HFF-Myc (cell line): ENCODE measurements around the gene C8A.

Experiments
- DNase-seq: peaks from one replicate; pipeline ENCODE4 v3.0.0-alpha.2; 2011; ENCODE audit warnings: low read depth; ENCODE audit errors: extremely low read depth
- H3K4me3 ChIP-seq: replicated peaks from 2 replicates; pipeline ENCODE4 v1.5.1; 2011; ENCODE audit warnings: low read depth, mild to moderate bottlenecking, control low read depth, low read length
- TF ChIP-seq, protein P1 (sequence below): IDR thresholded peaks from 2 replicates; pipeline ENCODE4 v1.5.1; 2012; ENCODE audit warnings: mild to moderate bottlenecking, low read depth, low read length, control low read depth; ENCODE audit errors: missing control alignments

The C8A gene

DNA sequence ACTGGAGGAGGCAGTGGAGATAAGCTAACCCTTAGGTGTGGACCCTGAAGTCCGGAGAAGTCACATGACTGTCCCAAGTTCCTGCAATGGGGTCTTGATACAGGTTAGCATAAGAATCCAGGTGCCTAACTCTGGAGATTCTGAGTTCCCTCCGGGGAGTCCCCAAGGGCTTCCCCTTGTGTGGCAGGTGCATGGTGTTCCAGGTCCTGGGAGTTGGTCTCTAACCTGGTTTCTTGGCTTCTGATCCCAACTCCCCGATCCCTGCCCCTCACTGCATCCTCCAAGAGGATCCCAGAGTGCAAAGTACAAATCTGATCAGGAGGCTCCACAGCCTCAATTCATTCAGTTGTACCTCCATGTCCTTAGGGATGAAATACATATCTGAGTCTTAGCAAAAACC is 9.3 kb upstream of the C8A start:
- DNase-seq = no peak
- TF ChIP-seq, protein P1, sequence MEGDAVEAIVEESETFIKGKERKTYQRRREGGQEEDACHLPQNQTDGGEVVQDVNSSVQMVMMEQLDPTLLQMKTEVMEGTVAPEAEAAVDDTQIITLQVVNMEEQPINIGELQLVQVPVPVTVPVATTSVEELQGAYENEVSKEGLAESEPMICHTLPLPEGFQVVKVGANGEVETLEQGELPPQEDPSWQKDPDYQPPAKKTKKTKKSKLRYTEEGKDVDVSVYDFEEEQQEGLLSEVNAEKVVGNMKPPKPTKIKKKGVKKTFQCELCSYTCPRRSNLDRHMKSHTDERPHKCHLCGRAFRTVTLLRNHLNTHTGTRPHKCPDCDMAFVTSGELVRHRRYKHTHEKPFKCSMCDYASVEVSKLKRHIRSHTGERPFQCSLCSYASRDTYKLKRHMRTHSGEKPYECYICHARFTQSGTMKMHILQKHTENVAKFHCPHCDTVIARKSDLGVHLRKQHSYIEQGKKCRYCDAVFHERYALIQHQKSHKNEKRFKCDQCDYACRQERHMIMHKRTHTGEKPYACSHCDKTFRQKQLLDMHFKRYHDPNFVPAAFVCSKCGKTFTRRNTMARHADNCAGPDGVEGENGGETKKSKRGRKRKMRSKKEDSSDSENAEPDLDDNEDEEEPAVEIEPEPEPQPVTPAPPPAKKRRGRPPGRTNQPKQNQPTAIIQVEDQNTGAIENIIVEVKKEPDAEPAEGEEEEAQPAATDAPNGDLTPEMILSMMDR = no peak

GRCh38 chr1:56849750-56850149 is 4.8 kb upstream of the C8A start:
- DNase-seq = no peak
- TF ChIP-seq, protein P1 = no peak
- H3K4me3 ChIP-seq = no peak overlapping the region

More for the DNA sequence above, 9.3 kb upstream of the C8A start:
- H3K4me3 ChIP-seq = no peak overlapping the region

- DNase-seq = no peak
- no peak overlapping the region for H3K4me3 ChIP-seq
- TF ChIP-seq, protein P1 = no peak
These were observed 4.2 kb upstream of the C8A start for GRCh38 chr1:56850411-56850810.

DNA sequence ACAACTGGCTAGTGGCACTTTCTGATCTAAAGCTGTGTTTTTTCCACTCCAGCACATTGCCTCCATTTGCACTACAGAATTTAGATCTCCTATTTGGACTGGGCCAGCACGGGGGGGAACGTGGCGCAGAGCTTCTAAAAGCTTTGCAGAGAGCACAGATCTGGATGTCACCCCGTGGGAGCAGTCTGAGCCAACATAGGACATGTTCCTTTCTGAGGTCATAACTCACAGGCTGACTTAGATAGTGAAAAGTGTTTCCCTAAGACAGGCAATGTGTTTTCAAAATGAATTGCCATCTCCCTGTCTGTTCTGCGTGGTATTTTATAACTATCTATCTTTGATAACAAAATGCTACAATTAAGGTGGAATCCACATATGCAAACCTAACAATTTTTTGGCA is 3.7 kb upstream of the C8A start:
- no peak for DNase-seq
- TF ChIP-seq, protein P1 = no peak
- no peak overlapping the region for H3K4me3 ChIP-seq

DNA sequence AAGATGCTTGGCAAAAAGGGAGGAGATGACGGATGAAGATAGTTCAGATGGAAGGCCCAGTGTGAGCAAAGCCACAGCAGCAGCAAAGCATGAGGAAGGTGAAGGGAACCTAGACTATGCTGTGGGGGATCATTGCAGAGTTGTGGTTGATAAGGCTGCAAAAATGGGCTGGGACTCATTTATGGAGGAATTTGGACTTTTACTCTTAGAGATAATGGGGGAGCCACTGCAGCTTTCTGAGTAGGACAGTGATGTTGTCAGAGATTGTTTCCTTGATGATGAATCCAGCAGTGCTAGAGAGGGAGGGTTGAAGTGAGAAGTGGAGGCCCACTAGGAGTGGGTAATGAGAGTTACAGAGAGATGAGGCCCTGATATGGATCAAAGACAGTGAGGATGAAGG is 2.1 kb upstream of the C8A start:
- no peak overlapping the region for H3K4me3 ChIP-seq
- TF ChIP-seq, protein P1 = no peak
- DNase-seq = no peak

- H3K4me3 ChIP-seq = no peak overlapping the region
- TF ChIP-seq, protein P1 = no peak
- DNase-seq = no peak
These were observed 593 bp downstream of the C8A start for GRCh38 chr1:56855190-56855589.

DNA sequence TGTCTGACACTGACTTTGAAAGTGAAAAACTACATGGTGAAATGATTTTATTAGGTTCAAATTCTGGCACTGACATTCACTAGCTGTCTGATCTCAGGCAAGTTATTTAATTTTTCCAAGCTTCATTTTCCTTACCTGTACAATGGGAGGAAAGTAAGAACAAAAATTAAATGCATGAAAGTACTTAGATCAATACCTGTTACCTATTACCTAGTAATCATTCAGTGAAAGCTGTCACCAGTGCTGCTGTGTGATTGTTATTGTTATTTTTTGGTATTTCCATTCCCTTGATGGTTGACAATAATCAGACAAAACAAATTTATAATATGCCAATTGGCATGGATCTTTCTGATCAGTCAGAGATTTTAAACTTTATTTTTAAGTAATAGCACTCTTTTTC is 1.6 kb downstream of the C8A start:
- no peak for DNase-seq
- H3K4me3 ChIP-seq = no peak overlapping the region
- TF ChIP-seq, protein P1 = no peak
